NCI-H345 treated with DMSO at 0.1 percent for 48 hours (cell line): ENCODE data around the gene HELQ.
"Not testable (repeated sequence)": the region's sequence is repeated elsewhere in the genome, so short reads cannot be mapped to it uniquely, and the experiment has no call there.

Experiments used
- DNase-seq: peaks from one replicate; lab custom pipeline; 2025; ENCODE audit not compliant: unreplicated experiment; lab: John Stamatoyannopoulos, UW

Gene HELQ

GRCh38 chr4:83455281-83456183, at the start of gene HELQ, which contains the start of gene MRPS18C:
HELQ (minus strand) TSS chr4:83455823; CDS start chr4:83455693, 130 bp downstream.
MRPS18C (plus strand) TSS chr4:83456058; CDS start chr4:83456078, 20 bp downstream.
- DNase-seq: peak; percentile 91

- DNase-seq: no peak
These were observed 49.4 kb upstream of the HELQ start for GRCh38 chr4:83504996-83505395.

DNA sequence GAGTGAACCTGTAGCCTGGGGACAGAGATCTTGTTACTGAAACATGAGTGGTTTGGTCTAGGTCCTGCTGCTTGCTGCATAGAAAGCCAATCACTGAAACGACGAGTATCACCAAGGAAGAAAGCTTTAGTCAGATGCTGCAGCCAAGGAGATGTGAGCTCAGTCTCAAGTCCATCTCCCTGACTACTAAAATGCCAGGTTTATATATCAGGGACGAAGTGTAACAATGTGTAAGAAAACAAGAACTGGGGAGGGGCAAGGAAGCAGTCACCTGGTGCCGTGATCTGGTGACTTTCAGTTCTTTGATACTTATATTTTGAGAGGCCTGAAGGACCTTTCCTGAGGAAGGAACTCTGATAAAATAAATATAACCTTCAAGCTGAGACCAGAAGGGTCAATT, 48.9 kb upstream of the HELQ start:
- DNase-seq: no peak

- no peak for DNase-seq
These were observed 48.4 kb upstream of the HELQ start for GRCh38 chr4:83503974-83504373.

- DNase-seq: not testable (repeated sequence)
These were observed 46.0 kb upstream of the HELQ start for GRCh38 chr4:83501671-83502070.

- no peak for DNase-seq
These were observed 42.6 kb upstream of the HELQ start for GRCh38 chr4:83498187-83498586.

GRCh38 chr4:83496085-83496917, 40.7 kb upstream of the HELQ start:
- not testable (repeated sequence) for DNase-seq

- DNase-seq: no peak
These were observed 35.3 kb upstream of the HELQ start for GRCh38 chr4:83490876-83491450.

DNA sequence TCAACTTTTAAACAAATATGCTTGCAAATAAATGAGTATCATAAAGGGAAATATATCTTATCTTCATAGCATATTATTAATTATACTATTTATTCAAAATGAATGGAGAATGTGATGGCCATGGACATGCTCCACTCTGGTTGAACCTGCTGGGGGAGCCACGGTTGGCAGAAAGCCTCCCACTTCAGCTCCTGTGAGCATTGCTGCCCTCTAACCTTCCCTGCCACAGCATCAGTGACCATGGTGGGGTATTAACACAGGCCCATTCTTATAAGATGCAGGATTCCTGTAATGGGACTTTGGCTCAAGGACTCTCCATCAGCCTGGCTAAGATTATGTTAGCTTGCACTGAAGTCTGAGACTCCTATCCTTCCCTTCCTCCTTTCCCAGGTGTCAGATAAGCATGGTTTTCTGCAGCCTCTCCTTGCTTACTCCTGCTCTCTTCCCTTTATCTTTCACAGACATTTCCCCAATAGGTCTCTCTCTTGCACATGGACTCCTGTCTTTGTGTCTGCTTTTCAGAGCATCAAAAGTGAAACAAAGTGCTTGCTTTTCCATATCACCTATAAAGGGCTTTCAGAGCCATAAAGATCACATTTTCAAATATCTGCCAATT, 34.2 kb upstream of the HELQ start:
- DNase-seq: no peak

DNA sequence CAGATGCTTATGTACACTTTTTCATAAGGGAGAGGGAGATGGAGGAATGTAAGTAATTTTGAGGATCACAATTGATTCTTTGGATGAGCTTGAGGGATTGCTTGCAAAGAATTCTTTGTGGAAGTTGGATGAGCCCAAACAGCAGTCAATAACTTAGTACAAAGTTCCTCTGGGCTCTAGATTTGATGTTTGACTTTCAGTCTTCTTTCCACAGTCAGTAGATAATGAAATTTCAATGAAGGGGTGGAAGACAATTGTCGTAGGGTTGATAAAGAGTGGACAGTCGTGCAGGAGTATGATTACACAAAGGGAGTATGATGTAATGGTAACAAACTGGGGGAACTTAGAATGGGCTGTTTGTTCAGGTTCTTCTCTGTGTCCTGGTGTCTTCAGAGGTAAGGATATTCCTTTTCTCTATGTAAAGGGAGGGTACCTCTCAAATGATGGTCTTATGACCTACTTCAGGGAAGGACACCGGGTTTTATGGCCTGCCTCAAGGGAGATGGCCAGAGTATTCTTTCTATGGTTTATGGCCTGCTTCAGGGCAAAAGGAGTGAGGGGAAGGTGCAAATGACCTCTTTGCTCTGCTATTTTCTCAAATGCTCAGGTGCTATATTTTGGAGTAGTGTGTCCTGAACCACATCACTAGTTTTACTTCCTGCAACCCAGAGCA, 31.0 kb upstream of the HELQ start:
- no peak for DNase-seq

GRCh38 chr4:83484500-83485461, 29.2 kb upstream of the HELQ start, which contains the start of gene ABRAXAS1:
ABRAXAS1 (minus strand) TSS chr4:83485100; CDS start chr4:83485072, 28 bp downstream.
- peak; percentile 62 for DNase-seq

DNA sequence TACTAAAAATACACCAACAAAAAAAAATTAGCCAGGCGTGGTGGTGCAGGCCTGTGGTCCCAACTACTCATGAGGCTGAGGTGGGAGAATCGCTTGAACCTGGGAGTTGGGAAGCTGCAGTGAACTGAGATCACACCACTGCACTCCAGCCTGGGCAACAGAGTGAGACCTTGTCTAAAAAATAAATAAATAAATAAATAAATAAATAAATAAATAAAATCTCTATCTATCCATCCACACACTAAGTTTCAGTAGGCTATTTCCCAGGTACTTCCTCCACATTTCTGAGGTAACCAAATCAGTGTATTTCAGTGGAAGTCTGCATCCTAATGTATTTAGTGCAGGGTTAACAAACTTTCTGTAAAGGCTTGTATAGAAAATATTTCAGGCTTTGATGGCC, 18.3 kb upstream of the HELQ start:
- no peak for DNase-seq

DNA sequence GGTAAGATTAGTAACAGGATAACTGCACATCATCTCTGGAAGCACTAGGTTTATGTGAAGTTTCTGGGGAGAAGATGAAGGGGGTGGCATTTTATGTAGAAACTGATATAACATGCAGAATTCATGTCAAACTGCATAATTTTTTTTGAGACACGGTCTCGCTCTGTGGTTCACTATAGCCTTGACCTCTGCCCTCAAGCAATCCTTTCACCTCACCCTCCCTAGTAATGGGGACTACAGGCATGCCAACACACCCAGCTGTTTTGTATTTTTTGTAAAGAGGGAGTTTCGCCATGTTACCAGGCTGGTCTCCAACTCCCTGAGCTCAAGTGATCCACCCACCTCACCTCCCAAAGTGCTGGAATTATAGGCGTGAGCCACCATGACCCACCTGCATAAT, 17.8 kb upstream of the HELQ start:
- DNase-seq: no peak

GRCh38 chr4:83456184-83456501, 520 bp upstream of the HELQ start:
- DNase-seq: no peak

DNA sequence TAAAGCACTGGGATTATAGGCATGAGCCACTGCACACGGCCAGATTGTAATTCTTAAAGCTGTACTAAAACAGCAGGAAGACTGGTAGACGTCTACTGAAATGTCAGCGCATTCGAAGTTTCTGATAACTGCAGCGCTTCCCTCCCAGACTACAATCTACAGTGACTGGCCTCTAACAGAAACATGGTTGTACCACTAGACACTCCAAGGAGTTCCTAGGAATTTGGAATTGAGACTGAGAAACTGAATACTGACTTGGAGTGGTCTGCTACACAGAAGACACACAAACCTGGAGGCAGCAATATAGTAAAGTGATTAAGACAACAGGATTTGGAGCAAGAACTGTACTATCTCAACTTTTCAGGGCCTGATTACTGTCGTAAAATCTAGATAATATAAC, 937 bp downstream of the HELQ start:
- no peak for DNase-seq

DNA sequence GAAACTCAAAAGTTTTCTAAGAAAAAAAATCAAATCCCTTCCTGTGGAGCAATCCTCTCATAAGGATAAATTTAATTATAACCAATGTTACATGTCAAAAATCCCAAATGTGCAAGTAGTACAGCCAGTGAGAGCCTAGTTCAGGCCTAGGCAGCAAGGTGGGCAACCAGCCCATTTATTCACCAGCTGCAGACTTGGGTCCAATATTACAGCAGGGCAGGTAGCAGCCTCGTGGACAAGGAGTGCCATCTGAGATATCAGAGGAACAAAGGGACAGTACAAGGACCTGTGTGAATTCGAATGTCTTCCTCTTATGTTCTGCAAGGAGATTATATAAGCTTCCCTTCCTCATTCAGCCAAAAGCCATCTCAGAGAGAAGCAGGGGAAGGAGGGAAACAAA, 6.6 kb downstream of the HELQ start:
- no peak for DNase-seq

- no peak for DNase-seq
These were observed 14.7 kb downstream of the HELQ start for GRCh38 chr4:83440899-83441298.

- DNase-seq: no peak
These were observed 15.3 kb downstream of the HELQ start for GRCh38 chr4:83440148-83440814.

DNA sequence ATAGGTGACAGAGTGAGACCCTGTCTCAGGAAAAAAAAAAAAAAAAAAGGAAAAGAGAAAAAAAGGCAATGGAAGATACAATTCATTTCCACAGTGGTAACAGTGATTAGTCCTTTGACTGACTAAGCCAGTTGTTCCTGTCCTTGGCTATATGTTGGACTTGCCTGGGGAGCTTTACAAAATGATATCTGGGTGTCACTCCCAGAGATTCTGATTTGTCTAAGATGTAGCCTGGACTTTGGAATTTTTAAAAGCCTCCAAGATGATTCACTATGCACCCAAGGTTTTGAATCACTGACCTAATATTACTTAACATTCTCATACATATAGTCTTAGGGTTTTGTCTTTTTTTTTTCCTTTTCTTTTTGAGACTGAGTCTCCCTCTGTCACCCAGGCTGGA, 16.9 kb downstream of the HELQ start:
- no peak for DNase-seq
